Left lobe of liver (tissue), 2 donors: ENCODE data around the gene CDK2AP2. TPM values are rescaled to one million over a fixed set of nuclear protein-coding genes. Genes with fewer than 3 reads are reported as not detected.
A peak's percentile ranks its signal among the peaks of the same experiment; 100 is the strongest.

Source experiments
- ATAC-seq: fragments of 200-7000 bp; cut with Tn5 transposase; one replicate; pipeline ENCODE4 v1.9.1; 2020; ENCODE audit warnings: mild to moderate bottlenecking, moderate library complexity
- DNase-seq: peaks from one replicate; pipeline ENCODE4 v3.0.0-alpha.2; 2020; ENCODE audit warnings: low spot score
- total RNA-seq: library from RNA; stranded (reverse); gene quantifications from one replicate; pipeline ENCODE4 v1.2.1, GENCODE V29; 2021
- donor health status: DM: no; HTN: no; CAD: no; lungs with moderate emphysema.
- donor health status: DM: no; HTN: yes; CAD: no.

CDK2AP2 gene
- total RNA-seq, 1 donor from 2014 or later: 67.4 TPM

- no peak for DNase-seq
- no peak for ATAC-seq
Observed at GRCh38 chr11:67504005-67504949, 3.7 kb downstream of the CDK2AP2 start.

GRCh38 chr11:67503119-67504004, 4.6 kb downstream of the CDK2AP2 start:
- DNase-seq (no peak), ATAC-seq (no peak)

- ATAC-seq (no peak), DNase-seq (no peak)
Observed at GRCh38 chr11:67502328-67502979, 5.5 kb downstream of the CDK2AP2 start.

GRCh38 chr11:67501854-67502253, 6.1 kb downstream of the CDK2AP2 start:
- DNase-seq: no peak
- no peak for ATAC-seq

GRCh38 chr11:67500831-67501715, 6.9 kb downstream of the CDK2AP2 start:
- no peak for DNase-seq

GRCh38 chr11:67500484-67500821, 7.5 kb downstream of the CDK2AP2 start:
- ATAC-seq (no peak), DNase-seq (no peak)

More at GRCh38 chr11:67500831-67501715, 6.9 kb downstream of the CDK2AP2 start:
- no peak for ATAC-seq

- DNase-seq (no peak), ATAC-seq (no peak)
Observed at GRCh38 chr11:67499808-67500483, 8.0 kb downstream of the CDK2AP2 start.

GRCh38 chr11:67498544-67498972, 9.4 kb downstream of the CDK2AP2 start:
- DNase-seq: no peak
- peak; percentile 38 for ATAC-seq

GRCh38 chr11:67497656-67498291, 10.2 kb downstream of the CDK2AP2 start:
- no peak for DNase-seq
- ATAC-seq: no peak

- no peak for ATAC-seq
- DNase-seq: no peak
Observed at GRCh38 chr11:67496113-67496512, 11.8 kb downstream of the CDK2AP2 start.

- DNase-seq (no peak), ATAC-seq (no peak)
Observed at GRCh38 chr11:67495234-67496005, 12.5 kb downstream of the CDK2AP2 start.

- ATAC-seq (no peak), DNase-seq (no peak)
Observed at GRCh38 chr11:67494371-67495233, 13.4 kb downstream of the CDK2AP2 start.

- DNase-seq (no peak), ATAC-seq (no peak)
Observed at GRCh38 chr11:67493548-67494370, 14.2 kb downstream of the CDK2AP2 start.

GRCh38 chr11:67492801-67493547, 15.0 kb downstream of the CDK2AP2 start:
- DNase-seq (no peak), ATAC-seq (peak; percentile 4)

GRCh38 chr11:67492069-67492727, 15.8 kb downstream of the CDK2AP2 start:
- ATAC-seq (no peak), DNase-seq (no peak)
